ENCODE data around the gene ERBIN.
"Not testable (repeated sequence)": the region's sequence is repeated elsewhere in the genome, so short reads cannot be mapped to it uniquely, and the experiment has no call there.

Gene ERBIN

GRCh38 chr5:65916066-65916465, 10.3 kb upstream of the ERBIN start:
- no peak for DNase-seq

DNA sequence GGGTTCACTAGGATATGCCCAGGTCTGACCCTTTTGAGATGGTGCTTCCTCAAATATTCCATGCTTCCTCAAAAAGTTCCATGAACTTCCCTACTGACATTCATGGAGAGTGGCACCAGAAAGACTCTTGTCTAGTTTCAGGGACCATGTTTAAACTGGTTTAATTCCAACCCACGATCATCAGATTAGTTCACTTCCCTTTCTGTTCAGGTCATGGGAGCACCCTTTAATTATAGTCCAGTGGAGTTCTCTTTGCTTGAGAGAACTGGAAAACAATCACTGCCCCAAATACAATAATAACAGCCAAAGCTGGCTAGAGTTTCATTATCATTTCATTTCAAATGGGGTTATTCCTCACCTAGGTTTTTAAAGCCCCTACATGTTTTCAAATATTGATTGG, 9.7 kb upstream of the ERBIN start:
- DNase-seq, result no peak

- no peak for DNase-seq
Observed at GRCh38 chr5:65919773-65920172, 6.6 kb upstream of the ERBIN start.

DNA sequence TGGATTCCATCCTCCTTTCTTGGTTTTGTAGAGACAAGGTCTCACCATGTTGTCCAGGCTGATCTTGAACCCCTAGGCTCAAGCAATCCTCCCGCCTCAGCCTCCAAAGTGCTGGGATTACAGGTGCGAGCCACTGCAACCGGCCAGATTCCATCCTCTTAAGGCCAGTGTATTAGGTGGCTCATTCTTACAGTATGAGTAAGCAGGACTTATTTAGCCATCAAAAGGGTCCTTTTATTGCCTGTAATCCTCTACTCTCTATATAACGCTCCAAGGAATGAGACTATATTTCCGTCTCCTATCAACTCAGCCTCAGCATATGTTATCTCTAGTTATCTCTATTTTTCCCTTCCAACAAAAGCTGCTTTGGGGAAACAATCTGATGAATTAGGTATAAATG, 3.0 kb upstream of the ERBIN start:
- DNase-seq, result no peak

- peak; percentile 18 to 45 for DNase-seq
Observed at GRCh38 chr5:65924366-65925043, 1.9 kb upstream of the ERBIN start.

GRCh38 chr5:65925044-65925600, 1.3 kb upstream of the ERBIN start:
- DNase-seq, result peak; percentile 87 to 92

GRCh38 chr5:65925601-65926275, 637 bp upstream of the ERBIN start:
- DNase-seq, result peak; percentile 43 to 47

GRCh38 chr5:65926893-65927292, 518 bp downstream of the ERBIN start:
- DNase-seq, result peak in 1 of 2 experiments; percentile 31

- DNase-seq, result peak; percentile 52 to 66
Observed at GRCh38 chr5:65927503-65928321, 1.3 kb downstream of the ERBIN start.

DNA sequence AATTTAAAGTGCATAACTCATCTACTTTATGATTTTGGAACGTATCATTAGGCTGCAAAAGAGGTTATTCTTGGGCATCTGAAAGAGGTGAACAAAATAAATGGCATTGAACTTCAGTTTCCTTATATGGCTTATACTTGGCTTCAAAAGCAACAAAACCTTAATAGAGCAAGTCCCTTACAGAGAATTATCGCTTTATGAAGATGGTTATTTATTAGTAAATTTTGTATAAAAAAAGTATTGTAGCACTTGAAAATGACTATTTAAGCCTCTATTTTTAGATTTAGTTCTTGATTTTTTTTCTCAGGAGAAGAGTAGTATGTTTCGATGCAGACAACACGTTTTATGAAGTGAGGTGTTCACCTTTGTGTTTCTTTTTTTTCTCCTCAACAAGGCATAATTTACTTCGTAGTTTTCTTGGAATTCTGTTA, 2.0 kb downstream of the ERBIN start:
- no peak for DNase-seq

DNA sequence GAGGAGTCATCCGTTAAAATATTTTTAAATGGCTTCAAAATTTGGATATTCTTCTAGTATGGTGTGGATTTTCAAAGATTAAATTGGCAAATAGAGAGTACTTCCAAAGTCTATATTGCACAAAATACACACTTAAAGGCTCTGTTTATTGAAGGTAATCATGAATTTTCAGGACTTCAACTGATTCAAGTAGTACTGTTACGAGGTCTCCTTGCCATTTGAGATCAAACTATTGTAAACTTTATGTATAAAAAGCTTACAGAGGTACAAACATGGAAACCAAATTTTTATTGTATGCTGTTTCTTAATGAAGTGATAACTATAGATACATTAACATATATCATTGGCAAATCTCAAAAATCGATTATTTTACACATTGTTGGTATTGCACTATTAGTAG, 2.5 kb downstream of the ERBIN start:
- DNase-seq, result no peak

- DNase-seq, result no peak
Observed at GRCh38 chr5:65932676-65933075, 6.3 kb downstream of the ERBIN start.

GRCh38 chr5:65933295-65933694, 6.9 kb downstream of the ERBIN start:
- no peak for DNase-seq

DNA sequence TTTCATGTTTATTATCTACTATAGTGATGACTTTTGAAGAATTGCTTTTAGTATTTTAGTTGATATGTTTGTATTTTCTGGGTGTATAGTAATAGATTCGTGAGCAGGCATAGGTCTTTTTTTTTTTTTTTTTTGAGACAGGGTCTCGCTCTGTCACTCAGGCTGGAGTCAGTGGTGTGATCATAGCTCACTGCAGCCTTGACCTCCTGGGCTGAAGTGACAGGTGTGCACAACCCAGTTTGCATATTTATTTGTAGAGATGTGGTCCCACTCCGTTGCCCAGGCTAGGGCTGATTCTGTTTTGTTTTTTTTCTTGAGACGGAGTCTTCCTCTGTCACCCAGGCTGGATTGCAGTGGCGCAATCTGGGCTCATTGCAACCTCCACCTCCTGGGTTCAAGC, 11.9 kb downstream of the ERBIN start:
- DNase-seq, result no peak

DNA sequence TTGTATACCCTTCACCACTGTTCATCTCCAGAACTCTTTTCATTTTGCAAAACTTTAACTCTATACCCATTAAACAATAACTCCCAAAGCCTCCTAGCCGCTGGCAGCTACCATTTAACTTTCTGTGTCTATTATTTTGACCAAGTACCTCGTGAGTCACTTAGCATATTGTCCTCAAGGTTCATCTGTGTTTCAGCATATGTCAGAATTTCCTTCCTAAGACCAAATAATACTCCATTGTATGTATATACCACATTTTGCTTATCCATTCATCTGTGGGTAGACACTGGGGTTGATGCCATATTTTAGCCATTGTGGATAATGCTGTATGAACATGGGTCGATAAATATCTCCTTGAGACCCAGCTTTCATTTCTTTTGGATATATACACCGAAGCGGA, 17.4 kb downstream of the ERBIN start:
- DNase-seq, result no peak

GRCh38 chr5:65946198-65946745, 19.9 kb downstream of the ERBIN start:
- DNase-seq, result no peak

- DNase-seq, result no peak
Observed at GRCh38 chr5:65948115-65948747, 21.9 kb downstream of the ERBIN start.

DNA sequence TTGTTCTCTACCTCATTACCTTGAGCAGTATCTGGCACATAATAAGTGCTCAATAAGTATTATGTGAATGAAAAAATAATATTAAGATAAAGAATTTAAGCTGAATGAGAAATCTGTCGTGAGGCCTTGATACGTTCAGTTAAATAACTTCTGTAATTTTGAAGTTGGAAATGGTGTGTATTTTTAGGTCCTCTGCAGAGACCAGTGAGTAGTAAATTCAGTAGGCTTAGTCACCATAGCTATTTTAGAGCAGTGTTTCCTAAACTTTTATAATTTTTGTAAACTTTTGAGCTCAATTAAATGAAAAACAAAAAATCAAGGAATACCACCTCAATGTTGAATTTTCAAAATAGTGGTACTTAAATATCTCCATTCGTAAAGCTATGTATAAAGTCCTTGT, 25.0 kb downstream of the ERBIN start:
- DNase-seq, result no peak

- no peak for DNase-seq
Observed at GRCh38 chr5:65952259-65952658, 25.9 kb downstream of the ERBIN start.

DNA sequence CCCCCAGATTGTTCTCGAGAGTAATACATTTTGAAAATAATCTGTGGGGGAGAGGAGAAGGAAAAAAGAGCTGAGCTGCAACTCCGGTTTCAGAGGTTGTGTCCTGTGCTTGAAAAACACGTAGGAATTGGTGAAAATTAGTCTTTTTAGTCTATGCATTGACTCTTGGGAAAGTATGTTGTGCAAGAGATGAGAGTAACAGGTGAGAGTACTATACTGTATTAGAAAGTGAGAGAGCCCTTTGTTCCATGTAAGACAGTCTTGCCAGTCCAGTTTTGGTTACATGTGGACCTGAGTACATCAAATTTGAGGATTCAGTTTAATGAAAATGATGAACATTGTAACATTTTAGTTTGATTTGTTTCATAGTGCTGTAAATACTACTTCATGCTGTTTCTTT, 27.8 kb downstream of the ERBIN start:
- no peak for DNase-seq

DNA sequence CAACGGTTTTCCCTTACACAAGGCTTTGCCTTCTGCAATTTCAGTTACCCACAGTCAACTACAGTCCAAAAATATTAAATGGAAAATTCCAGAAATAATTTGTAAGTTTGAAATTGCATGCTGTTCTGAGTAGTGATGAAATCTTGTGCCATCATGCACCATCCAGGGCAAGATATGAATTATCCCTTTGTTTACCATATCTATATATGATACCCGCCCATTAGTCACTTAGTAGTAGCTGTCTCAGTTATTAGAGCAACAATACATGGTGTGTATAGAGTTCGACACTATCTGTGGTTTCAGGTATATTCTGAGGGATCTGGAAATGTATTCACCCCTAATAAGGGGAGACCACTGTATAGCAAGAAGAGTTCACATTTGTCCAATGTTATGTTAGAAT, 29.4 kb downstream of the ERBIN start:
- DNase-seq, result no peak

DNA sequence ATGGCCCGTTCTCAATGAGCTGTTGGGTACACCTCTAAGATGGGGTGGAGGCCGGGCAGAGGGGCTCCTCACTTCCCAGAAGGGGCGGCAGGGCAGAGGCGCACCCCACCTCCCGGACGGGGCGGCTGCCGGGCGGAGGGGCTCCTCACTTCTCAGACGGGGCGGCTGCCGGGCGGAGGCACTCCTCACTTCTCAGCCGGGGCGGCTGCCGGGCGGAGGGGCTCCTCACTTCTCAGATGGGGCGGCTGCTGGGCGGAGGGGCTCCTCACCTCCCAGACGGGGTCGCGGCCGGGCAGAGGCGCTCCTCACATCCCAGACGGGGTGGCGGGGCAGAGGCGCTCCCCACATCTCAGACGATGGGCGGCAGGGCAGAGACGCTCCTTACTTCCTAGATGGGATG, 31.3 kb downstream of the ERBIN start:
- DNase-seq, result not testable (repeated sequence)

DNA sequence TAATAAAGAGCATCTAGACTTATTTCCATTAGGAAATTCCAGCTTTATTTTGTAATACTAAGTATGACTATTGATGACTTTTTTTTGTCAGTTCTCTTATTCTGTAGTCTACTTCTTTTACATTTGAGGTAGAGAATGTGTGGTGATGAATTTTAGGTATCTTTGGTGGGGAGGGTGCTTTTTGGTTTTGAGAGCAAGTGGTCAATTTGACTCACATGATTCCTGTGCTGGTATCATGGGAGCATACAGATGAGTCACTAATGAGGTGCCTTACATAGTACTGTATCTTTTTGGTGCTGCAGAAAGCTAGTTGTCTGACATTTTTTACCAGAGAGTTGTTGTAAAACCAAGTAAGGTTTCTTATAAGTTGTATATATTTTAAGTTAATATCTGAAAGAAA, 35.3 kb downstream of the ERBIN start:
- DNase-seq, result no peak

Measured in Kasumi-1 (cell line).